ENCODE results near the gene PDE4B. TPM values are rescaled to one million over a fixed set of nuclear protein-coding genes. Genes with fewer than 3 reads are reported as not detected.
A peak's percentile ranks its signal among the peaks of the same experiment; 100 is the strongest.
"Not testable (repeated sequence)": the region's sequence is repeated elsewhere in the genome, so short reads cannot be mapped to it uniquely, and the experiment has no call there.

The PDE4B gene
- total RNA-seq, 2 donors from 2014 or later, result 60.3 to 78.5 TPM

DNA sequence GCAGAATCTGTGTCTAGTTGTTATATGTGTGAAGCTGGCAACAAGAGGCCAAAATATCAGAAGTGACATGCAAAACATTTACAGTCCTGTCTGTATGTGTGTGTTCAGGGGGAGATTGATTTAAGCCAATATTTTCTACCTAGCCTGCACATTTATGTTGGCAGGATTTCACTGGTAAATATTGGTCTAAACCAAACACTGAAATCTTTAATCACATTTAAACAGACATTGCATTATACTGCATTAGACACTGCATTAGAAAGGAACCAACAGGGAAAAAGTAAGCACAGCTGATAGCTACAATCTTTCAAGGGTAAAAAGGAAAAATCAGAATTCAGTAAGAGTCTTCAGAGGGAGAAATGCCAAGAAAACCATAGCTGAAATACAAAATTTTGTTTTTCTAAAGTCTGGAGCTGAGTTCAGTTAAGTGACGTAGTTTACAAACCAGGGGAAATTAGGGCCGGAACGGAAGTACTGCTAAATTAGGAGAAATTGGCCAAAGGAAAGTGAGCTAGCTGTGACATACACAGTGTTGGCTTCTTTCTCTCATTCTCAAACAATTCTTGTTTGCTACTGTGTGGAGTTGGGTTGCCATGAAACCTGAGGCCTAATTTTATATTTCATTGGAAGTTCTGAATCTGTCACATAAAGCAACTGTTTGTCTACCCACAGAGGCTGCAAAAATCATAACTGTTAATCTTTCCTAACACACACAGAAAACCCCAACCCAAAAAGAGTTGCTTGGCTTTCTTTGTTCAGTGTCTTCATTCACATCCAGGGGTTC, 524.0 kb downstream of the PDE4B start:
- Mint-ChIP-seq H3K9me3 (no peaks in the 10 kb centered on the region), H3K27me3 (no peaks in the 10 kb centered on the region), H3K27ac (no peak overlapping the region), H3K4me1 (no peaks in the 10 kb centered on the region), H3K36me3 (ENCODE audit: low read depth) (no peaks in the 10 kb centered on the region), H3K4me3 (no peak overlapping the region)
- peak; percentile 23 for ATAC-seq (replicated peaks)

- no peaks in the 10 kb centered on the region for H3K9me3 Mint-ChIP-seq
- no peak overlapping the region for H3K4me3 Mint-ChIP-seq
- H3K4me1 Mint-ChIP-seq, result no peaks in the 10 kb centered on the region
- no peaks in the 10 kb centered on the region for H3K36me3 Mint-ChIP-seq (ENCODE audit: low read depth)
- no peak for ATAC-seq (replicated peaks)
- H3K27me3 Mint-ChIP-seq, result no peaks in the 10 kb centered on the region
- no peak overlapping the region for H3K27ac Mint-ChIP-seq
Measured at GRCh38 chr1:66317248-66317515, 524.5 kb downstream of the PDE4B start.

DNA sequence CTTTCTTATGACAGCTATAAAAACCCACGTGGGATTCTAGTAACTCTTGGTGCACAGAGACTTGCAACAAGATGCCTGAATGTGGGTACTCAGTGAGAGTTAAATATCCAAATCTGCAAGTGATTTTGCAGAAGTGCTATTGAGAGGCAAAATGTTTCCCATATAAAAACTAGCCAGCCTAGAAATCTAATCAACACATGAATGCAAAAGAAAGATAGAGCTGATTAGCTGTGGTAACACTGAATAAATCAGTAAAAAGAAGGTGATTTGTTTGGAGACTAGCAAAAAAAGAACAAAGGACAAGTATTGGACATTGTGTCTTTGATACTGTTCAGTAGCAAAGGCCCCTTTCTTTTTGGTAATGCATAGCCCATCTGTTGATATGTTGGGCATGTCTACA, 527.5 kb downstream of the PDE4B start:
- no peaks in the 10 kb centered on the region for H3K36me3 Mint-ChIP-seq (ENCODE audit: low read depth)
- no peaks in the 10 kb centered on the region for H3K27me3 Mint-ChIP-seq
- ATAC-seq (replicated peaks), result no peak
- H3K4me1 Mint-ChIP-seq, result peaks cover 8% of the 10 kb centered on the region
- no peak overlapping the region for H3K27ac Mint-ChIP-seq
- H3K4me3 Mint-ChIP-seq, result no peak overlapping the region
- no peaks in the 10 kb centered on the region for H3K9me3 Mint-ChIP-seq

- not testable (repeated sequence) for H3K36me3 Mint-ChIP-seq (ENCODE audit: low read depth); H3K4me1 Mint-ChIP-seq; ATAC-seq (replicated peaks); H3K27ac Mint-ChIP-seq; H3K9me3 Mint-ChIP-seq; H3K27me3 Mint-ChIP-seq; H3K4me3 Mint-ChIP-seq
Measured at GRCh38 chr1:66322462-66322861, 529.8 kb downstream of the PDE4B start.

GRCh38 chr1:66323958-66324625, 531.4 kb downstream of the PDE4B start:
- H3K9me3 Mint-ChIP-seq, result no peaks in the 10 kb centered on the region
- H3K4me1 Mint-ChIP-seq, result peaks cover 18% of the 10 kb centered on the region
- no peaks in the 10 kb centered on the region for H3K36me3 Mint-ChIP-seq (ENCODE audit: low read depth)
- no peaks in the 10 kb centered on the region for H3K27me3 Mint-ChIP-seq
- H3K4me3 Mint-ChIP-seq, result peak overlapping the region; percentile 20
- H3K27ac Mint-ChIP-seq, result no peak overlapping the region
- ATAC-seq (replicated peaks), result peak; percentile 64

DNA sequence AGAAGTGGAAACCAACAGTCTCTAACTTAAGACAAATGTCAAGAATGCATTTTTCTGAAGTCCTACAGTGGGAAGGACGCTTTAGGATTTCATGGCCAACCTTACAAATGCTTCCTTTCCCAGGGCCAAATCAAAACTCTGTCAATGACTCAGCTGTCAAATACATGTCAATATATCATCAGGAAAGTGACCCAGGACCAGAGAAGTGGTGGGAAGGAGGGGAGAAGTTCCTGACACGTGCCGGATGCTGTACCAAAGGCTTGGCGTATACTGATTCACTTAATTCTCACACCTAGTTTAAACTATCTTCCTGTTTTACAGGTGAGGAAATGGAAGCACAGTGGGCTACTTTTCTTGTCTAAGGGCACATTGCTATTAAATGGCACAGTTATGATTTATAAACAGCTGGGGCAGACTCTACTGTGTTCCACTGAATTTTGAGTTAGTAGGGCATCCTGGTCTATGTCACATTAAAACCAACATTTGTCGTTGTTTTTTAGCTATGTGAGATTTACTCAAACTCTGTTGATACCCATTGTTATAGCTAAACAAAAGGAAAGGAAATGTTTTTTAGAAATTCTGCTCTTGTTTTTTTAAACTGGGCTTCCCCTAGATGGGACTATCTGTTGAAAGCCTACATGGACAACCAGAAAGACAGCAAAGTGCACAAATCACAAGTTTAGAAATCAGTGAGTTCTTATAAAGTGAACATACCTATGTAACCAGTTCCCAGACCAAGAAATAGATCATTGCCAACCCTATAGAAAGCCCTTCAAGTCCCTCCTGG, 533.1 kb downstream of the PDE4B start:
- Mint-ChIP-seq H3K27ac (no peak overlapping the region), H3K4me1 (peaks cover 34% of the 10 kb centered on the region), H3K27me3 (no peaks in the 10 kb centered on the region), H3K36me3 (ENCODE audit: low read depth) (peaks cover 5% of the 10 kb centered on the region), H3K9me3 (no peaks in the 10 kb centered on the region), H3K4me3 (no peak overlapping the region)
- no peak for ATAC-seq (replicated peaks)

DNA sequence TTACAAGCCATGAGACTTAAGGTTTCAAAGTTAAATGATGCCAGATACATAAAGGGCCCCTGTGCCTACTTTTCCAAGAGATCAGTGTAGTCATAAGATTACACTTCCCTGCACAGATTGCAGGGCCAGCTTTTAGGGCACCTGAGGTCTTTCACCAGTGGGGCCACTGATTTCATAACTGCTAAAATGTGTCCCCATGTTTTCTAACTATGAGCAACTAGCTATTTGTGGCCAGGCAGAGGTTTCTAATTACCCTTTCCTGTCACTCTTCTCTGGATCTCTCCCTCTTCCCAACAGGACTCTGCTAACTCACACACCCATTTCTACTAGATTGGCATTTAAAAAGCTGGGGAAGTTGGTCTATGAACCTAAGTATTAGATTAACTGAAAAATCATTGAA, 534.2 kb downstream of the PDE4B start:
- Mint-ChIP-seq H3K27me3 (no peaks in the 10 kb centered on the region), H3K27ac (no peak overlapping the region), H3K36me3 (ENCODE audit: low read depth) (peaks cover 10% of the 10 kb centered on the region), H3K4me1 (peaks cover 35% of the 10 kb centered on the region), H3K9me3 (no peaks in the 10 kb centered on the region), H3K4me3 (no peak overlapping the region)
- ATAC-seq (replicated peaks), result no peak

GRCh38 chr1:66327588-66327987, 534.9 kb downstream of the PDE4B start:
- Mint-ChIP-seq H3K4me3 (no peak overlapping the region), H3K36me3 (ENCODE audit: low read depth) (peaks cover 17% of the 10 kb centered on the region), H3K27me3 (no peaks in the 10 kb centered on the region), H3K9me3 (no peaks in the 10 kb centered on the region), H3K27ac (no peak overlapping the region), H3K4me1 (peaks cover 35% of the 10 kb centered on the region)
- no peak for ATAC-seq (replicated peaks)

- peaks cover 35% of the 10 kb centered on the region for H3K4me1 Mint-ChIP-seq
- no peaks in the 10 kb centered on the region for H3K9me3 Mint-ChIP-seq
- H3K4me3 Mint-ChIP-seq, result peak overlapping the region; percentile 86
- no peaks in the 10 kb centered on the region for H3K27me3 Mint-ChIP-seq
- H3K36me3 Mint-ChIP-seq (ENCODE audit: low read depth), result peaks cover 30% of the 10 kb centered on the region
- no peak for ATAC-seq (replicated peaks)
- no peak overlapping the region for H3K27ac Mint-ChIP-seq
Measured at GRCh38 chr1:66328896-66329295, 536.2 kb downstream of the PDE4B start.

- peak overlapping the region; percentile 84 for H3K27ac Mint-ChIP-seq
- no peaks in the 10 kb centered on the region for H3K9me3 Mint-ChIP-seq
- peak overlapping the region; percentile 86 for H3K4me3 Mint-ChIP-seq
- H3K36me3 Mint-ChIP-seq (ENCODE audit: low read depth), result peaks cover 48% of the 10 kb centered on the region
- no peaks in the 10 kb centered on the region for H3K27me3 Mint-ChIP-seq
- ATAC-seq (replicated peaks), result peak; percentile 42
- peaks cover 27% of the 10 kb centered on the region for H3K4me1 Mint-ChIP-seq
Measured at GRCh38 chr1:66330722-66331141, 538.0 kb downstream of the PDE4B start.

GRCh38 chr1:66331658-66332547, 539.2 kb downstream of the PDE4B start:
- peak overlapping the region; percentile 97 for H3K27ac Mint-ChIP-seq
- ATAC-seq (replicated peaks), result peak; percentile 59
- no peaks in the 10 kb centered on the region for H3K9me3 Mint-ChIP-seq
- H3K4me1 Mint-ChIP-seq, result peaks cover 27% of the 10 kb centered on the region
- H3K4me3 Mint-ChIP-seq, result peak overlapping the region; percentile 86
- no peaks in the 10 kb centered on the region for H3K27me3 Mint-ChIP-seq
- peaks cover 60% of the 10 kb centered on the region for H3K36me3 Mint-ChIP-seq (ENCODE audit: low read depth)

DNA sequence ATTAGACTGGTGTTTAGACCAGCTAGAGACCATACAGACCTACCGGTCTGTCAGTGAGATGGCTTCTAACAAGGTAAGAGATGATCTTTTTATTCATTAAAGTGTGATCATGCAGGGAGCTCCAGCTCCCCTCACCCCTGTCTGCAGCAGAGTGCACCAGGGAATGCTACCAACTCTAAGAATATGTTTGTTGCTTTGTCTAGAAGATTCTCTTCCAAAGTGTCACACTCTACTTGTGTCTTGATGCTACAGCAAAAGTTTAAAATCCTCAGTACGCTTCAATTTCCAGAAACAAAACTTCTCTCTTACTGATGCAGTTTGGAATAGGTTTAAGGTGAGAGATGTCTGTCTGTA, 539.8 kb downstream of the PDE4B start:
- Mint-ChIP-seq H3K9me3 (no peaks in the 10 kb centered on the region), H3K4me3 (peak overlapping the region; percentile 86), H3K4me1 (peaks cover 32% of the 10 kb centered on the region), H3K36me3 (ENCODE audit: low read depth) (peaks cover 66% of the 10 kb centered on the region), H3K27ac (peak overlapping the region; percentile 97), H3K27me3 (no peaks in the 10 kb centered on the region)
- no peak for ATAC-seq (replicated peaks)

GRCh38 chr1:66333466-66334199, 540.9 kb downstream of the PDE4B start:
- H3K27ac Mint-ChIP-seq, result peak overlapping the region; percentile 97
- H3K4me3 Mint-ChIP-seq, result peak overlapping the region; percentile 86
- H3K27me3 Mint-ChIP-seq, result no peaks in the 10 kb centered on the region
- peaks cover 77% of the 10 kb centered on the region for H3K36me3 Mint-ChIP-seq (ENCODE audit: low read depth)
- H3K4me1 Mint-ChIP-seq, result peaks cover 27% of the 10 kb centered on the region
- ATAC-seq (replicated peaks), result no peak
- no peaks in the 10 kb centered on the region for H3K9me3 Mint-ChIP-seq

Measured in activated T-helper 17 cell treated with anti-CD3 and anti-CD28 coated beads, Interleukin-2, amount 50 U/mL, for 72 hours (primary cell).